PFSK-1 (cell line): Measurements from ENCODE around the gene CNN2.

Source experiments
- FOXP2 ChIP-seq: optimal IDR thresholded peaks from 2 replicates; pipeline ENCODE3; 2011; ENCODE audit warnings: borderline replicate concordance, control low read depth, inconsistent platforms; ENCODE audit not compliant: insufficient read depth; ENCODE audit errors: extremely low read length, extremely low read depth
- POLR2AphosphoS5 ChIP-seq: IDR thresholded peaks from 2 replicates; pipeline ENCODE4 v1.6.1; 2012; ENCODE audit warnings: low read depth, mild to moderate bottlenecking, control low read depth, low read length, moderate library complexity
- REST ChIP-seq, 2 experiments: IDR thresholded peaks; 2 replicates each; pipeline versions ENCODE4 v1.6.1 to v1.8.0; 2011 to 2012; ENCODE audit warnings: low read depth in 2 of 2, low read length in 2 of 2, control low read depth in 1 of 2, inconsistent platforms in 1 of 2, mild to moderate bottlenecking in 1 of 2, moderate library complexity in 1 of 2; ENCODE audit not compliant: insufficient read depth in 1 of 2
- SIN3A ChIP-seq: IDR thresholded peaks from 2 replicates; pipeline ENCODE4 v1.6.1; 2012; ENCODE audit warnings: mild to moderate bottlenecking, low read length, moderate library complexity, borderline replicate concordance; ENCODE audit not compliant: insufficient read depth
- TAF1 ChIP-seq: IDR thresholded peaks from 2 replicates; pipeline ENCODE4 v1.6.1; 2012; ENCODE audit warnings: low read length, control low read depth, borderline replicate concordance; ENCODE audit not compliant: insufficient read depth

- TF ChIP-seq REST (IDR thresholded peaks at IDR 0.05; ENCODE audit: insufficient read depth in 1 of 2, low read depth in 2 of 2, low read length in 2 of 2) (no peak), SIN3A (no peak), TAF1 (no peak), POLR2AphosphoS5 (no peak), FOXP2 (no peak)
Observed at GRCh38 chr19:991932-992669, 34.3 kb upstream of the CNN2 start.
